HG02884 (cell line): ENCODE measurements around the gene GSG1L.

Experiments
- ATAC-seq: cut with Tn5 transposase; IDR thresholded peaks from one replicate; pipeline ENCODE4 v1.9.1; 2021; ENCODE audit warnings: mild to moderate bottlenecking, moderate library complexity; ENCODE audit not compliant: unreplicated experiment

GSG1L gene

DNA sequence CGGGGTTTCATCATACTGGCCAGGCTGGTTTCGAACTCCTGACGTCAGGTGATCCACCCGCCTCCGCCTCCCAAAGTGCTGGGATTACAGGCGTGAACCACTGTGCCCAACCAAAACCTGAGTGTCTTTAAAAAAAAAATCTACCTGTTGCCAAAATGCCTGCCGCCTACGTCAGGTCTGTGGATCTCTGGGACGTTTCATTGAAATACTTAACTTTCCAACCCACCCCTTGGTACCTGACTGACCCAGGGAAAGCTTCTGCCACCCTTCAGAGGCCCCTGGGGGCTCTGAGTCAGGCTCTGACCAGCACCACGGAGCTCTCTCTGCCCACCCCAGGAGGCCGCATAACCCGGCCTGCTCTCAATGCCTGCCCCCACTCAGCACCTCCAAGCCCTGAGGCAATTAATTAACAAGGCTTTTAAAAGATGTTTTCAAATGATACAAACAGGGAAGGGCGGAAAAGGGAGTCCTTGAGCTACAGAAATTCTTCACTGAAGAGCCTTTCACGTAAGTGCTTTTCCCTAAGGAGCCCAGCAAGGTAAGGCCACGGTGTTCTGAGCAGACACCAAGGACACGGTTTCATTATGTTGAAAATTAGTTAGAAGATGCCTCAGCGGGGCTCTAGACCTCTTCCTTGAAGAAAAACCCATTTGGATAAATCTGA lies 29.3 kb upstream of the GSG1L start:
- ATAC-seq, result no peak

DNA sequence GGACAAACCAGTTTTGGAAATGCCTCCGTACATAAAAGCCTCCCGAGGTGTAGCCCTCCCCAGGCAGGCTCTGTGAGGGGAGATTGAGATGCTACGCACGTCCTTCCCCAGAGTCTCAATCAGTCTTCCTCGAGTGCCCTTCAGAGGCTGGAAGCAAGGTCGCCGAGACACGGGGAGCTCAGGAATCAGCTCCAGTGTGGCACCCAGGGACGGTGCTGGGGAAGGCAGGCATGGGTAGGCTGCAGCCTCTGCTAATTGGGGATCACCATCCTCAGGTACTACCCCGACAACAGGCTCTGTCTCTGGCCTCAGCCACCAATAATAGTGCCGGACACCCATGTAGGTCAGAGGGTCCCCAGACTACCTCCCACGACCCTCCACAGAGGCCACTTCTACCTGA lies 28.1 kb upstream of the GSG1L start:
- no peak for ATAC-seq

DNA sequence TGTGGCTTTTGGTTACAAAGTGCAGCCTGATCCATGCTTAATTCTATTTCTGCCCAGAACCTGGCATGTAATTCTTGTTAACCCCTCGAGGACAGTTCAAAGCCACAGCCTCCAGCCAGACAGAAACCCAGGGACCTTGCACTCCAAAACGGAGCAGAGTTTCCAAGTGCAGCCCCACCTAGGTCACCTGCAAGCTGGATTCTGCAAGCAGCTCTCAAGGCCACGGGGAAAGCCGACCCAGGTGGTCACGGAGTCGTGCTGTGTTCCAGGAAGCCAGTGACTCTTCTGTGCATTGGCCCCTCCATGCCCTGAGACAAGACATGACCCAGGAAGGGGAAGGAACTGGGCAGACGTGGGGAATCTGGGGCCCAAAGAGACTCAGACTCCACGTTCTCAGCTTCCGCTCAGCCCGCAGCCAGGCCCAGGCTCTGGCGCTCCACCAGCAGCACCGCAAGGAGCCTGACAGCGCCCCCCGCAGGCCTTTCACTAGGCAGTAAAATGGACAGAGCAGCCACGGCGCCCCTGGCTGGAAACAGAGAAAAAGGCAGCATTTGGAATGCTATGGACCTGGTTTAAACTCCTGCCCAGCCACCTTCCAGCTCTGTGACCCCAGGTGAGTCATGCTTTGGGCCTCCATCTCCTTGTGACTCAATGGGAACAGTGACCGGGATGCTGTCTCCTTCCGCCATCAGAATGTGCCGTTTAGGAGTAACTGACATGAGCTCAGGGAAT lies 27.3 kb upstream of the GSG1L start:
- ATAC-seq, result no peak

DNA sequence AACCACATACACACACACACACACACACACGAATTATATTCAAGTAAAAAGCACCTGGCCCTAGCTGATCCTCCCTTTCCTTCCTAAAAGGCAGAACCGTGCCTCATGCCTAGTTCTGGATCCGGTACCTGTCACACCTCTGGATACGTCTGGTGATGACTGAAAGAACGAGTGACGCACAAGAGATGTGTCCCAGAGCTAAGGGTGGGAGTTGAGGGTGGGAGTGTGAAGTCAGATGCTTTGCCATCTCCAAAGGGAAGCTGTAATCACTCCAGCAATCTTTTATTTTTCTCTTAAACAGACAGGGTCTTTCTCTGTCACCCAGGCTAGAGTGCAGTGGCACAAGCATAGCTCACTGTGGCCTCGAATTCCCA lies 26.5 kb upstream of the GSG1L start:
- no peak for ATAC-seq

DNA sequence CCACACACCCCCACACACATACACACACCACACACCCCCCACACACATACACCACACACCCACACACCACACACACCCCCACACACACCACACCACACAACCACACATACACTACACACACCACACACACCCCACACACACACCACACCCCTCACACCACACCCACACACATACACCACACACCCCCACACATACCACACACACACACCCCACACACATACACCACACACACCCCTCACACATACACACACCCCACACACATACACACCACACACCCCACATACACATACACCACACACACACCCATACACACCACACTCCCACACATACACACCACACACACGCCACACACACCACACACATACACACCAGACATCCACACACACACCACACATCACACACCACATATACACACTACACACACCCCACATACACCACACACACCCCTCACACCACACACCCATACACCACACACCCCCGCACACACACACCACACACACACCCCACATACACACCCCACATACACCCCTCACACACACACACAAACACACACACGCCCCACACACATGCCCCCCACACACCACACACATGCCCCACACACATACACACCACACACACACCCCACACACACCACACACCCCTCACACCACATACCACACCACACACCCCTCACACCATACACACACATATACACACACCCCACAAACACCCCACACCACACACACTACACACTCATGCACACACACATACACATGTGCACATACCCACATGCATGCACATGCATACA lies 25.9 kb upstream of the GSG1L start:
- ATAC-seq, result no peak

DNA sequence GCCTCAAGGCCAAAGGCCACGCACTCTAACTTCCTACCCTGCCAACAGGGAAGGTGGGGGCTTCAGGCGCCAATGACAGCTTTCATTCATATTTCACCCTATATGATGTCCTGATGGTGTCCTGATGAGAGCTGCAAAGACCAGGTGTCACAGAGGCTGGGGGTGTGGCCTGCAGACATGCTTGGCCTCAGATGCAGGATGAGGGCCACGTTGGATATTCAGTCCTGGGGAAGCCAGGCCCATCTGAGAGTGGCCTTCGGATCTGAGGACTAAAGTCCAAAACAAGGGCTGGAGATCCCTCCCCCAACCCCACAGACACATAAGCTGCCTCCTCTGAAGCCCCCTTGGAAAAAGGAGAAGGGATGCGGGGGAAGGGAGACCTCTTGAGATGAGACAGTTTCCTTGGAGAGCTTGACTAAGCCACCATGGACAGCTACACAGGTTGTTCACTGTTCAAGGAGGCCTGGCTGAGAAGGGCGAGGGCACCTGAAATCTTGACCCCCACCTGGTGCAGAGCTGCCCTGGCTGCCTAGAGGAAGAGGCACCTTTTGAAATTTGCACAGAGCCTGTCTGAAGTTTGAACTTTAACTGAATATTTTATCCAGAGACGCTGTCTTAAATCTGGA lies 24.3 kb upstream of the GSG1L start:
- no peak for ATAC-seq

DNA sequence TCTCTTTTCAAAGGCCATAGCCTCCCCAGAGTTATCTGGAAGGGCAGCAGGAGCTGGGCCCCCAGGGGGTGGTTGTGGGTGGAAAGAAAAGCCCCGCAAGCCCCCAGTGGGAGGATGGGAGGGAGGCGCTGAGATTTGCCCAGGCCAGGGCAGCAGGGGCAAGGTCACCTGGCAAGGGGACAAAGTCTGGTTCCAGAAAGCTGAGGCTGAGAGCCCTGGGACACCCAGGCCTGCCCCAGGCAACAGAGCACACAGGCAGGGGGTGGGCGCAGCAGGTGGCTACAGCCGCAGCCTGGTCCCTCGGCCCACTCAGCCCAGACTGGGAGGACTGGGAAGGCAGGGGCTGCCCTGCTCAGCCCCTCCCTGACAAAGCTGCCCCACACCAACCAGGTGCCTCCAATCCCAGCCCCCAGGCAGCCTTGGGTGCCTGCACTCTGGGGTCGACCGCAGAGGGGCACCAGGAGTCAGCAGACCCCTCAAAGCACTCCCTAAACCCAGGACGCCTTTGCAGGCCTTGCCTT lies 23.7 kb upstream of the GSG1L start:
- ATAC-seq, result no peak

DNA sequence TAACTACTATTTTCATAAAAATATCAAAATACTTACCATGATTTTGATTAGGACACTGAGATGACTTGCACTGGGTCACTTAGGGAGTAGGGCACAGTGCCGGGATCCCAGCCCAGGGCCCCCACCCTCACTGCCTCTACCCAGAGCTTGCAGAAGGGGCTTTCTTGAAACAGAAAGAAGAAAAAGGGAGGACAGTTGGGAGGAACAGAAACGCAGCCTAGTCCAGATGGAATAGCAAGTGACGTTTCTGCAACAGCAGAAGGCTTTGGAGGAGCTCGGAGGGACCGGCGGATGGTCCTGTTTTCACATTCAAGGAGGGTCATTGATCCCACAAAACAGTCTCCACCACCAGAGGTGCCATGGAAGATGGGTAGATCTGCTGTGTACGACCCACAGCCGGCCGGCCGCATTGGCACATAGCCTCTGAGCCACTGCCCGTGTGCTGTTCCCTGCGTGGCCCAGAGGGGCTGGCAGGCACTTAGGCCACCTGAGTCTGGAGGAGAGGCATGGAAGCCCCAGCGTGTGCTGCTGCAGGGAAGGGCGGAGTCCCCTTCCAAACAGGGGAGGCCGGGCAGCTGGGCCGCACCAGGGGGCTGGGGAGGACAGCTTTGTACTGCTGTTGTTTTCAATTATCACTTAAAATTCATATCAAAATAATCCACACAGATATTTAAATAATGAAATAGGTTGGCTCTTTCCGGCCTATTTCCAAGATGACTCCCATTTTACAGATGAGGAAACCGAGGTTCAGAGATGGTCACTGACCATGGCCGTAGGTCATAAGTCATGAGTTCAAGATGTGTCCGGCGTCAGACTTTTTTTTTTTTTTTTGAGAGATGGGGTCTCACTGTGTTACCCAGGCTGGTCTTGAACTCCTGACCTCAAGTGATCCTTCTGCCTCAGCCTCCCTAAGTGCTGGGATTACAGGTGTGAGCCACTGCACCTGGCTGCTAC lies 22.9 kb upstream of the GSG1L start:
- no peak for ATAC-seq

DNA sequence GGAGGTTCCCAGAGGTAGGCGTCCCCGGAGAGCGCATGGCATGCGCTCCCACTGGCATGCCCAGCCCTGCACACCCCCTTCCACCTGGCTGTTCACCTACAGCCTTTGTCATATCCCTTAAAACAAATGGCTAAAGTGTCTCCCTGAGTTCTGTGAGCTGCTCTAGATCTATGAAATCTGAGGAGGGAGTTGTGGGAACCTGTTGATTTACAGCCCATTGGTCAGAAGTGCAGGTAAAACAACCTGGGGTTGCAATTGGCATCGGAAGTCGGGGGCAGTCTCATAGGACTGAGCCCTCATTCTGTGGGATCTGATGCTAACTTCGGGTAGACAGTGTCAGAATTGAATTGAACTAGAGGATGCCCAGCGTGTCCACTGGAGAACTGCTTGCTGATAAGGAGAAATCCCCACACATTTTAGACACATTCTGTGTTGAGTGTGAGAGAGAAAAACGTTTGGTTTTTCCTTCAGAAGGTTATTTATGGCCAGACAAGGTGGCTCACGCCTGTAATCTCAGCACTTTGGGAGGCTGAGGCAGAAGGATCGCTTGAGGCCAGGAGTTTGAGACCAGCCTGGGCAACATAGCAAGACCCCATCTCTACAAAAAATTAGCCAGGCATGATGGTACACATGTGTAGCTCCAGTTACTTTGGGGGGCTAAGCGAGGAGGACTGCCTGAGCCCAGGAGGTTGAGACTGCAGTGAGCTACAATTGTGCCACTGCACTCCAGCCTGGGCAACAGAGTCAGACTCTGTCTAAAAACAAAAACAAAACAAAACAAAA lies 22.1 kb upstream of the GSG1L start:
- no peak for ATAC-seq

DNA sequence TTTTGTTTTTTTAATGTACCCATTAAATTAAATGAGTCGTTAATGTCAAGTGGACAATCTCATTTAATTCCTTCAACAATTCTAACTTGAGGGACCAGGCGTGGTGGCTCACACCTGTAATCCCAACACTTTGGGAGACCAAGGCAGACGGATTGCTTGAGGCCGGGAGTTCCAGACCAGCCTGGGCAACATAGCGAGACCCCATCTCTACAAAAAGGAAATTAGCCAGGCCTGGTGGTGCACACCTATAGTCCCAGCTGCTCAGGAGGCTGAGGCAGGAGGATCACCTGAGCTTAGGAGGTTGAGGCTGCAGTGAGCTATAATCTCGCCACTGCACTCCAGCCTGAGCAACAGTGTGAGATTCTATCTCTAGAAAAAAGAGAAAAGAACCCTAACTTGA lies 20.7 kb upstream of the GSG1L start:
- ATAC-seq, result no peak

DNA sequence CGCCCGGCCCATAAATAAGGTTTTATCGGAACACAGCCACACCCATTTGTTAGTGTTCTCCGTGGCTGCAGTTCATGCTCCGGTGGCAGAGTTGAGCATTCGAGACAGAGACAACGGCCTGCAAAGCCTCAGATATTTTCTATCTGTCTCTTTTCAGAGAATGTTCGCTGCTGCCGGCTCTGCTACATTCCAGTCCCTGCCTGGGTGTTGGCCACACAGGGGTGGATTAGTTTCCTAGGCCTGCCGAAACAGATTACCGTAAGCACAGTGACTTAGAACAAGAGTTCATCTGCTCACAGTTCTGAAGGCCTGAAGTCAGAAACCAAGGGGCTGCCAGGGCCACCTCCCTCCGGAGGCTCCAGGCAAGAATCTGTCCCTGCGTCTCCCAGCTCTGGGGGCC lies 19.1 kb upstream of the GSG1L start:
- no peak for ATAC-seq

DNA sequence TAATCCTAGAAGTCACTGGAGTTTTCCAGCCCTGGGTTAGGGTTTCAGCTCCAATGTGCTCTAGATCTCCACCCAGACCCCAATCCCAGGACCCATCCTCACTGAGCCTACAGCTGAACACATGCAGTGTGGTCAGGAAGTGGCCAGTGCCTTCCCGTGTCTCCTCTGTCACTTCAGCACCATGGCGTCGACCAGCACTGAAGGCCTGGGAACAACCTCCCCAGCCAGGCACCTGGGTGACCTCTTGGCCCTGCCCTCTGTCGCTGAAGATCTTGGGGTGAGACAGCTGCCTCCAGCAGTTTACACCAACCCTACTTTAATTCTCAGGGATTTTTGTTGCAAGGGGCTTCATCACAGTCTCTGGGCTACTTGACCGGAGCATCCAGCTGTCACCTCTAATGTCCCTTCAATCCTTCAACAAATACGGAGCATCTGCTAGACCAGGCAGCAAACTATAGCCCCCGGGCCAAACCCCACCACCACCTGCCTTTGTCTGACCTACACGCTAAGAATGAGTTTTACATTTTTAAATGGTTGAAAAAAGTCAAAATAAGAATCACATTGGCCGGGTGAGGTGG lies 18.0 kb upstream of the GSG1L start:
- ATAC-seq, result no peak

DNA sequence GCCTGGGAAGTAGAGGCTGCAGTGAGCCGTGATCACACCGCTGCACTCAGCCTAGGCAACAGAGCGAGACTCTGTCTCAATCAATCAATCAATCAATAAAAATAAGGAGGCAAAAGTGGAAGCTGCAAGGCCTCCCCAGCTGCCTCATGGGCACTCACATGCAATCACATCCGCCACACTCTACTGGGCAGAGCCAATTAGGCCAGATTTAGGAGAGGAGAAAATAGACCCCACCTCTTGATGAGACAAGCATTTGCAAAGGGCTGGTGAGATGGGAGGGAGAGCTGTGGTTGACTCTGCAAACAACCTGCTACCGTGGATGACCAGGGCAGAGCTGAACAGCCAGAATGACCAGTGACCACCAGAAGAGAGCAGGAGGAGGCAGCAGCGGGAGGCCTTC lies 14.7 kb upstream of the GSG1L start:
- no peak for ATAC-seq

DNA sequence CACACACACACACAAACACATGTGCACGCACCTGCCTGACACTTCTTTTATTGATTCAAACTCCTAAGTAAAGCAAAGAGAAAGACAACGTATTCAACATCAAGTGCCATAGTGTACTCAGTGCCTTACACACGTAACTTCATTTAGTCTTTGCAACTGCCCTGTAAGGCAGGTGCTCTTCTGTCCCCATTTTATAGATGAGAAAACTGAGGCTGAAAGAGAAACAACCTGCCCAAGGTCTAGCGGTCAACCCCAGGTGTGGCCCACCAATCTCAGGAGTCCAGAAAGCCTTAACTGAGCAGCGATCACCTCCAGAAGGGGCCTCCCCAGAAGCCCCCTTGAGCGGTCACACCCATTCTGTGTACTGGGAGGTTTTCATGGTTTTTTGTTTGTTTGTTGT lies 10.3 kb upstream of the GSG1L start:
- no peak for ATAC-seq

DNA sequence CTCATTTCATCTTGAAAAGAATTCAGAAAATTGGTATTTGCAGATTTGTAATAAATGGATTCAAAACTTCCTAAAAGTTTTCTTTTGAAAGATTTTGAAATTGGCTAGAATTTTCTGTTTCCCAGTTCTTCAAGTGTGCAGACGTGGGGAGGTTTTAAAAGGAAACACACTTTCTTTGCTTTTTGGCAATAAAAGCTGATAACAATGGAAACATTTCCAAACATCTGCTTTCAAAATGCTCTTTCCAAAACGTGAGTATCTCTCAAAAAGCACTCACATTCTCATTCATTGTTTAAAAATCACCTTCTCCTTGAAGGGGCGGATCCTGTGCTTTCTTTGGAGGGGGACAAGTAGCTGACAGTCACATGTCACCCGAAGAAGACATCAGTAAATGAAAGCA lies 8.6 kb upstream of the GSG1L start:
- ATAC-seq, result no peak

DNA sequence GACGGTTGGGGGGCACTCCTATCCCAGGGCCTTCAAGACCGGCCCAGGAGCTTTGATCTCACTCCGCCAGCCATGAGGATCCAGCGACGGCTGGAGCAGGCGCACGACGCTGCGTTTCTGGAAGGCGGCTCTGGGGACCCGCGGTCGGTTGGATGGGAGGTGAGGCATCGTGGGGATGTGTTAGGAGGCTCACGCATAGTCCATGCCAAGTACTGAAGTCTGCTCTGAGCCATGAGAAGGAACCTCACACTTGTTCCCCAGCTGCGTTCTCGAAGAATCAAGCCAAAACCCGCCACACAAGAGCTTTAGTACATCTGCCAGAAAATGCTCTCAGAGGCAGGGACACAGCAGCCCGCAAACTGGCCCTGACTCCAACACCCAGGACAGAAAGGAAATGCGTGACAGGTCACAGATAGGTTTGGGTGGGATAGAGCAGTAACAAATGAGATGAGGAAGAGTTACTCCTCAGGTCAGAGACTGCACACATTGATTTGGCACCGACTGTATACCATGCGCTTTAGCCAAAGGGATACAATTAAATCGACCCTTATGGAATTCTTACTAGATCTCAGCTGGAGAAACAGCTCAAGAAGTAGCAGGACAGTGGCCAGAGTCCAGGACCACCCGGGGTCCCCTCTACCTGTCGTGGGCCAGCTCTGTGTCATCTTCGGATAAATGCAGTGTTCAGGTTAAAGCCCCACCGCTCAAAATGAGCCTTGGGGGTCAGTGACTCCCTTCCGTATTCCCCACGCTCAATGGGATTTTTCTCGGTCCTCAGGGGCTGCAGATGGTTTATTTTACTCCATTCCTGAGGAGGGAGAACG lies 6.7 kb upstream of the GSG1L start:
- ATAC-seq, result no peak

DNA sequence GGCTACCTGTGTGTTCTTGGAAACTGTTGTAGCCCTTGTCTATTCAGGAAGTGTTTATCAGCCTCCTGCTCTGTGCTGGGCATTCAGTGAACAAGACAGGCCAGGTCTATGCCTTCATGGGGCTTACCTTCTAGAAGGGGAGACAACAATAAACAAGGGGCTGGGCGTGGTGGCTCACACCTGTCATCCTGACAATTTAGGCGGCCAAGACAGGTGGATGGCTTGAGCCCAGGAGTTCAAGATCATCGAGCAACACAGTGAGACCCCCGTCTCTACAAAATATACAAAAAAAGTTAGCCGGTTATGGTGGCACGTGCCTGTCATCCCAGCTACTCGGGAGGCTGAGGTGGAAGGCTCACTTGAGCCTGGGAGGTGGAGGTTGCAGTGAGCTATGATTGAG lies 5.5 kb upstream of the GSG1L start:
- no peak for ATAC-seq

DNA sequence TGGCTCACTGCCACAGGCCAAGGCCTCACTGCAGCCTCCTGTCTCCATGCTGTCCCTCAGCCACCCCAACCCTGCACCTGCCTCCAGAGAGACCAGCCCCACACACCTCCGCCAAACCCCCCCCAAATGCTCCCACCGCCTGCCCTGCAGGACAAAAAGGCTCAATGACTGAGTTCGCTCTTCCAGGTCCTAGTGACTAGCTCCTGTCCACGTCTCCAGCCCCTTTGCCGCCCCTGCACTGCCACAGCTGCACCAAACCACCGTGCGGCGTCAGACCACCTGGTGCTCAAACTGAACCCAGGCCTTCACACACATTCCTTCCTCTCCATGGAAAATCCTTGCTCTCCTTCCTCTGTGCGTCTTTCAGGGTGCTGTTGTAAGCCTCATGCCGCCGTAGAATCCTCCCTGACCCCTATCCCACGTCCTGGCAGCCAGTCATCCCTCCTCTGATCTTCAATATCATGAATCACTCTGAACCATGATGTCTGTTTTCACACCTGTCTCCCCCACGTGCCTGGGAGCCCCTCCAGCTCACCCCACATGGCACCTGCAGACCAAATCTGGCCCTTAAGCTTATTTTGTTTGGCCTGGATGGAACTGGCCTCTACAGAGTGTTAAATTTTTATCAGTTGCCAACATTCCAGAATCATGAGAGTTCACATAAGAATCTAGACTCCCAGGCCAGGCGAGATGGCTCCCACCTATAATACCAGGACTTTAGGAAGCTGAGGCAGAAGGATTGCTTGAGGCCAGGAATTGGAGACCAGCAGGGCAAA lies 4.3 kb upstream of the GSG1L start:
- no peak for ATAC-seq
